Liver (tissue), 3 donors: Measurements from ENCODE around the gene HSPA12A.

Experiments
- FOXA1 ChIP-seq: IDR thresholded peaks from 2 replicates; pipeline ENCODE4 v1.6.1; 2016; ENCODE audit warnings: antibody characterized with exemption
- GABPA ChIP-seq, 2 donors: IDR thresholded peaks in 1 of 2; conservative IDR thresholded peaks in 1 of 2; 2 replicates each; pipeline ENCODE4 v1.6.1; 2016; ENCODE audit warnings: antibody characterized with exemption in 2 of 2, mild to moderate bottlenecking in 1 of 2, moderate library complexity in 1 of 2
- JUND ChIP-seq, 2 donors: IDR thresholded peaks; 2 replicates each; pipeline ENCODE4 v1.6.1; 2016; ENCODE audit warnings: antibody characterized with exemption in 2 of 2
- RAD21 ChIP-seq, 2 donors: IDR thresholded peaks; 2 replicates each; pipeline ENCODE4 v1.6.1; 2016; ENCODE audit warnings: antibody characterized with exemption in 2 of 2, mild to moderate bottlenecking in 2 of 2
- SP1 ChIP-seq: IDR thresholded peaks from 2 replicates; pipeline ENCODE4 v1.6.1; 2018; ENCODE audit warnings: antibody characterized with exemption, mild to moderate bottlenecking
- YY1 ChIP-seq: IDR thresholded peaks from 2 replicates; pipeline ENCODE4 v1.6.1; 2016; ENCODE audit warnings: antibody characterized with exemption, mild to moderate bottlenecking
- TF ChIP-seq, protein P1 (sequence below): fragments of 150-350 bp; IDR thresholded peaks from 2 replicates; pipeline ENCODE4 v1.5.1; 2017; ENCODE audit warnings: improper control_type of control experiment, low read depth, low read length; ENCODE audit not compliant: missing input control
- TF ChIP-seq, protein P2 (sequence below): IDR thresholded peaks from 2 replicates; pipeline ENCODE4 v1.6.1; 2016; ENCODE audit warnings: antibody characterized with exemption
- donor health status: healthy.
- donor health status: healthy.

- TF ChIP-seq, protein P1, sequence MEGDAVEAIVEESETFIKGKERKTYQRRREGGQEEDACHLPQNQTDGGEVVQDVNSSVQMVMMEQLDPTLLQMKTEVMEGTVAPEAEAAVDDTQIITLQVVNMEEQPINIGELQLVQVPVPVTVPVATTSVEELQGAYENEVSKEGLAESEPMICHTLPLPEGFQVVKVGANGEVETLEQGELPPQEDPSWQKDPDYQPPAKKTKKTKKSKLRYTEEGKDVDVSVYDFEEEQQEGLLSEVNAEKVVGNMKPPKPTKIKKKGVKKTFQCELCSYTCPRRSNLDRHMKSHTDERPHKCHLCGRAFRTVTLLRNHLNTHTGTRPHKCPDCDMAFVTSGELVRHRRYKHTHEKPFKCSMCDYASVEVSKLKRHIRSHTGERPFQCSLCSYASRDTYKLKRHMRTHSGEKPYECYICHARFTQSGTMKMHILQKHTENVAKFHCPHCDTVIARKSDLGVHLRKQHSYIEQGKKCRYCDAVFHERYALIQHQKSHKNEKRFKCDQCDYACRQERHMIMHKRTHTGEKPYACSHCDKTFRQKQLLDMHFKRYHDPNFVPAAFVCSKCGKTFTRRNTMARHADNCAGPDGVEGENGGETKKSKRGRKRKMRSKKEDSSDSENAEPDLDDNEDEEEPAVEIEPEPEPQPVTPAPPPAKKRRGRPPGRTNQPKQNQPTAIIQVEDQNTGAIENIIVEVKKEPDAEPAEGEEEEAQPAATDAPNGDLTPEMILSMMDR = no peak
- TF ChIP-seq RAD21 (IDR thresholded peaks at IDR 0.05) = no peak
- TF ChIP-seq SP1 = no peak
- TF ChIP-seq YY1 = no peak
- TF ChIP-seq, protein P2, sequence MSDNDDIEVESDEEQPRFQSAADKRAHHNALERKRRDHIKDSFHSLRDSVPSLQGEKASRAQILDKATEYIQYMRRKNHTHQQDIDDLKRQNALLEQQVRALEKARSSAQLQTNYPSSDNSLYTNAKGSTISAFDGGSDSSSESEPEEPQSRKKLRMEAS = no peak
- TF ChIP-seq FOXA1 = no peak
- TF ChIP-seq JUND (IDR thresholded peaks at IDR 0.05) = no peak
- no peak for TF ChIP-seq GABPA (IDR thresholded peaks at IDR 0.05 in 1 of 2, conservative IDR thresholded peaks at IDR 0.05 in 1 of 2)
Measured at GRCh38 chr10:116669832-116670644, 72.3 kb downstream of the HSPA12A start.
